ENCODE measurements around the gene DOCK4. TPM values are rescaled to one million over a fixed set of nuclear protein-coding genes. Genes with fewer than 3 reads are reported as not detected.

DOCK4 gene
- polyA plus RNA-seq, 4 donors: 23.9 to 26.1 (median 25.0) TPM

DNA sequence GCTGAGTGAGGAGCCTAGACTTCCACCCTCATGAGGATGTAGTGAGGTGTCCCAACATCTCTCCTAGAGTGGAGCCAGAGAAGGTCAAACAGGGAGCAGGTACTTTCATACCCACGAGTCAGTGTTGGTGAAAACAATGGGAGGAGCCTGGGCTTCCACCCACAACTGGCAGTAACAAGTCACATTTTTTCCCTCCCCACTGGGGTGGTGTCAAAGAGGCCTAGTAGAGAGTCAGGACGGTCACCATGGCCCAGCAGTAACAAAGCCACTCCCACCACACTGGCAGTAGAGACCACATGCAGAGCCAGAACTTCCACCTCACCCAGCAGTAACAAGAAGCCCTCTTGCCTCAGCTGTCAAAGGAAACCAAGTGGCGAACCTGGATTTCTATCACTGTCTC is 363.7 kb downstream of the DOCK4 start:
- DNase-seq (ENCODE audit: low read depth in 4 of 4, low spot score in 3 of 4): no peak

DNA sequence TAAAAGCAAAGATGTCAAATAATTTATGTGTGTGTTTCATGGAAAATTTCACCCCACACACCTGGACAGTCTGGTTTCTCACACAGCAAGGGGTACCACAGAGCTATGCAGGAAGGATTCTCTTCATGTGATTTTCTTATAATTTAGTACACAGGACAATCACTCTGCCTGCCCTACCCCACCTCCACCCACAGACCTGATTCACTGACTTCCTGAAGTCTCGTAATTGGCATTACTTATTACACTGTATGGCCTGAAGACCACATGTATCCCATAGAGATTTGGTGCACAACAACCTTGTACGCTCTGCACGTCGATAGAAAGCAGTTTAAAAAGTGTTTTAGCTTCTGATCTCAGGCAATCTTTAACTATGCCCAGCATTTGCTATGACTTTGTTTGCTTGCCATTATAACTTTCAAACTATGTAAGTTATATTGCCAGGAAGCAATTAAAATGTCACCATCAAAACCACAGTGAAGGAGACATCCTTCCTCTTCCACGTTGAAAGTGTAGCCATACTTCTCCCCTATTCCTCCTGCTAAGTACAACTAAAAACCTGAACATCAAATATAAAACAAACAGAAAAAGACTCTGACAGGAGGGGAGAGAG is 364.5 kb downstream of the DOCK4 start:
- DNase-seq (ENCODE audit: low read depth in 4 of 4, low spot score in 3 of 4): no peak

- no peak for DNase-seq (ENCODE audit: low read depth in 4 of 4, low spot score in 3 of 4)
Measured at GRCh38 chr7:111840528-111840927, 365.7 kb downstream of the DOCK4 start.

DNA sequence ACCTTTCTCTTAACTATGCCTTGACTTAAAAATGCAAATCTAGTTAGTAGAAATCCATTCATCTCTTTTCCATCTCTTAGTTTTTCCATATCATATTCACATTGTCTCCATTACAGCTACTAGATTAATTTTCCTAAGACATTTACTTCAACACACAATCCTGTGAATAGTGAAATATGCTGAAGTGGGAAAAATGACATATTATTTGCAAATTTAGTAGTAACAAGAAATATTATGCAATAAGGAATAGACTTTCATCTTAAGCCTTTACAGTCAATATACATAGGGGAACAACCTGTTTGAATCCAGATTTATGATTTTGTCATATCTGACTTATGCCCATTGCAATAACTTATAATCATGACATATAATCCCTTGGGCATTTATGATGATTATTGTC is 366.9 kb downstream of the DOCK4 start:
- DNase-seq (ENCODE audit: low read depth in 4 of 4, low spot score in 3 of 4): no peak

DNA sequence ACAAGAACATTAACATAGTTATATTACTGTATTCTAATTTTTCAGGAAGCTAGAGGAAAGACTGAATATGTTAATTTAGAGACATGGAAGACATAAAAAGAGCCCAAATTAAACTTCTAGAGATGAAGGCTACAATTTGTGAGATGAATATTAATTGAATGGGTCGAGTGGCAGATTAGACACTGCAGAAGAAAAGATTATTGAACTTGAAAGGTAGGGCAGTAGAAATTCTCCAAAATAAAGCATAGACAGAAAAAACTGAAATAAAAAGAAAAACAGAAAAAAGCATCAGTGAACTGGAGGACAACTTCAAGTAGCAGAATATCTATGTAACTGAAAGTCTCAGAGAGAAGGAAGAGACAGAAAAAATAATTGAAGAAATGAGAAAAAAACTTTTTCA is 369.6 kb downstream of the DOCK4 start:
- DNase-seq (ENCODE audit: low read depth in 4 of 4, low spot score in 3 of 4): no peak

GRCh38 chr7:111835066-111835465 is 371.1 kb downstream of the DOCK4 start:
- no peak for DNase-seq (ENCODE audit: low read depth in 4 of 4, low spot score in 3 of 4)

- no peak for DNase-seq (ENCODE audit: low read depth in 4 of 4, low spot score in 3 of 4)
Measured at GRCh38 chr7:111834367-111834766, 371.8 kb downstream of the DOCK4 start.

DNA sequence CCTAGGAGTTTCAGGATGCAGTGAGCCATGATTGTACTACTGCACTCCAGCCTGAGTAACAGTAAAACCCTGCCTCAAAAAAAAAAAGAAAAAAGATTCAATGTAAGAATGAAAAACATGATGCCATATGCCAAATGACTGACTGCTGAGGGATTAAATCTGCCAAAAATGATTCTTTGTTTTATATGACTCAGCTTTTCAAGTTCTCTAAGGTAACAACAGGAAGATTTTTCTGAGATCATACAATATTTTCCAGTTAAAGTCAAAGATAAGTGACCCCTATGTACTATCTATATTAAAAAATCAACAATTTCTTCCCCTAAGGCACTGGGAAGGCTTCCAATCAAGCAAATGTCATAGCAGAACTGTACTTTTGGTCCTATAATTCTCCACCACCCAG is 372.7 kb downstream of the DOCK4 start:
- DNase-seq (ENCODE audit: low read depth in 4 of 4, low spot score in 3 of 4): no peak

DNA sequence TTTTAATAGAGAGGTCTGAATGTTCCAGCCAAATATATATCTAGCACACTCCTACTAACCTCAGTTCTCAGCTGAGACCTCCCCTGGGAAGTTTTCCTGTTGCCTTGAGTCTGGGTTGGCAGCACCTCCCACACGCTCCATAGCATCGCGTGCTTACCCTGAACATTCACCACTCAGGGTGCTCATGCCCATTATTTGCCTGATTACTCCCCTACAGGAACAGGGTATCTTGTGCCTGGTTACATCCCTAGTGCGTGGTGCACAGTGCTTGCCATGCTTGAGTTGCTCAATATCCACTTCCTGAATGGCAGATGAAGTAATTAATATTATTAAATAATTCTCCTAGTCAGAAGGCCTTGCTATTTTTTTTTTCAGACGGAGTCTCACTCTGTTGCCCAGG is 374.0 kb downstream of the DOCK4 start:
- DNase-seq (ENCODE audit: low read depth in 4 of 4, low spot score in 3 of 4): no peak

GRCh38 chr7:111829221-111829620 is 377.0 kb downstream of the DOCK4 start:
- DNase-seq (ENCODE audit: low read depth in 4 of 4, low spot score in 3 of 4): no peak

DNA sequence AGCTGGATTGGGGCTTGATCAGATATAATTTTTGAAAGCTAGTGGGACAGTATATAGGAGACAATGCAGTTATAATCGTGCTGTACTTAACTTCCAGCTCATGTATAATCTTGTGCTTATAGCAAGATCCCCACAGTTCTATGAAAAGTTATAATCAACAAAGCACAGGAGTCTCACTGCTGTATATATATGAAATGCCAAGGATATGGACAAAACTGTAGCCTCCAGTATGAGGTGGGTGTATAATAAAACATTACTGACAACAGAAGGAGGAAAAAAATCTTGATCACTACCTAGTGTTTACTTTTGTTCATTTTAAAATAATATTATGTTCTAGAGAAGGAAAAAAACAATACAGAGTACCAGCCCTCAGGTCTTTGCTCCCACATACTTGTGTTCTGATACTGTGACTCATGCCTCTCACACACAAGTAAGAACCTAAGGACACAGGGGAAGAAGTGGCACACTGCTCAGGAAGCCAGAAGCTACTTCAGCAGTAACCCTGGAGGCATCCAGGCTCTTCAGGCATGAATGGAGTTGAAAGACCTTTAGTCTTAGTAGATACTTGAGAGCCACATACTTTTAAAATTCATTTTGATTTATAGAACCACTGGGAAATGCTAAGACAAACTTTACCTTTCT is 378.2 kb downstream of the DOCK4 start:
- DNase-seq (ENCODE audit: low read depth in 4 of 4, low spot score in 3 of 4): no peak

DNA sequence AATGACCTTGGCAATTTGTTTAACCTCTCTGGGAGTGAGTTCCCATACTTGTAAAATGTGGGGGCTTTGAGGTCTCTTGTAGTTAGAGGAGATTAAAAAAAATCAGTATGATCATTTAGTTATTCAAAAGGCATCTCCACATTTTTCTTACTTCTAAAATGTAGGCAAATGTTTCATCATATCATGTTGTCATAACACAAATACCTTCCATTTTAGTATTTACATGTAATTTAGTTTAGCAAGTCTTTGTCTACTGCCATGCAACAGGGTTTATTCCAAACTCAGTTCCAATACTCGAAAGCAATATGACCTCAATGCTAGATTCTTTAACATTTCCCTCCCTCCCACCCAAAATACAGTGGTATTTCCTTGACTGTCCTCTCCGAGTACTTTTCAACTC is 381.2 kb downstream of the DOCK4 start:
- DNase-seq (ENCODE audit: low read depth in 4 of 4, low spot score in 3 of 4): no peak

DNA sequence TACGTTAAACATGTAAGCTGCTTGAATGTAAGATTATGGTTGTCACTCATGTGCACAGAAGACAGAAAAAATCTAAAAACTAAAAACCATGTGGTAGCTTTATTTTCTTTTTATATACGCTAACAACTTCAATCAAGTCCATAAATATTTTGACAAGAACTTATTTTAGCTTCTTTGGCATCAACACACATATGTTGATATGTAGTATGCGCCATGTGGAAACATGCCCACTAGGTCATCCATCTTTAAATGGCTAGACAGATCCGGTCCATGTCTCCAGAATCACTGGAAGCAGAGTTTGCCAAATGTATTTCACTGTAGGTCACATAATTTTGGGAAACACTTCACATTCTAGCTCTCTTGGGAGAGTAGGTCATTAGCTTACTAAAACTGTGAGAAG is 382.4 kb downstream of the DOCK4 start:
- no peak for DNase-seq (ENCODE audit: low read depth in 4 of 4, low spot score in 3 of 4)

GRCh38 chr7:111821046-111821445 is 385.2 kb downstream of the DOCK4 start:
- no peak for DNase-seq (ENCODE audit: low read depth in 4 of 4, low spot score in 3 of 4)

DNA sequence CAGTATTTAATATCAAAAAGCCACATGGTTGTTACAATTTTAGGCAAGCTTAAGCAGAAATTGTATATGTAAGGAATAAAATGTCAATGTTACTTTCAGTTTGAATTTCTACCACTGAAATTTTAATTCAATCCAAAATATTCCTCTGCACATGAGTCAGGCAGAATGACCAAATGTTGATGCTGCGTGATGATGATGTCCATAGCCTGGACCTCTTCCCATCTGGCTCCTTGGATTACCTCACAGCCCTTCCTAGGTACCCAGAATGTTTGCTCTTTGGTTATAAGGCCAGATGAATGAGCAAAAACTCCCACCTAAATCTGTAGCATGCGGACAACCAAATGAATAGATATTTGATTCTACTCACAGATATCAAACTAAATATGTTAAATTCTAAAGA is 385.6 kb downstream of the DOCK4 start:
- DNase-seq (ENCODE audit: low read depth in 4 of 4, low spot score in 3 of 4): no peak

- DNase-seq (ENCODE audit: low read depth in 4 of 4, low spot score in 3 of 4): no peak
Measured at GRCh38 chr7:111820121-111820520, 386.1 kb downstream of the DOCK4 start.

DNA sequence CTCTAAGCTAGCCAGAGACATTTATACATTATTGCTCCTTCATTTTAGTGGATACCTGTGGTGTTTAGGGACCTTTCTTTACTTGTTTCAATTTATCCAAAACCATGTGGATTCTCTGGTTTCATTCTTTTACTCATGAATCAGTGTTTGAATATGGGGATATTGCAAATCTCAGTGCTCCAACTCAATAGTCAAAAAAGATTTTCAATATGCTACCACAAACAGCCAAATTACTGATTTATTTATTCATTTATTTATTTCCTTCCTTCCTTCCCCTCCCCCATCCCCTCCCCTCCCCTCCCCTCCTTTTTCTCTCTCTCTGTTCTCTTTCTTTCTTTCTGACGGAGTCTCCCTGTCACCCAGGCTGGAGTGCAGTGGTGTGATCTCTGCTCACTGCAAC is 390.8 kb downstream of the DOCK4 start:
- no peak for DNase-seq (ENCODE audit: low read depth in 4 of 4, low spot score in 3 of 4)

DNA sequence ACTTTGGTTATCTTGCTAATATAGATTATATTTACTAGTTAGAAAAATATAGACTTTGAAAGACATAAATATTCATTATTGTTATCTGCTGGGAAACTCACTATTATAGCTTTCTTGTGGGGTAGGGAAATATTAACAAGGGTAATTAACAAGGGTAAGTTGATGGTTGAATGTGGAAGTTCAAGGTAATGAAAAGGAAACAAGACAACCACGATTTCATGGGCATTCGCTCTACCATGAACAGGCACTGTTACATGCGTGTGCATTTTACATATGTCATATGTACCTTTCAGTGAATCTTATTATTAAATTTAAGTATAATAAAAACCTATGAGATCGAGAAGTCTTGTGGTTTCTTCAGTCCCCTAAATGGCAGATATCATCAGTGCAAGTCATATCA is 392.9 kb downstream of the DOCK4 start:
- no peak for DNase-seq (ENCODE audit: low read depth in 4 of 4, low spot score in 3 of 4)

- DNase-seq (ENCODE audit: low read depth in 4 of 4, low spot score in 3 of 4): no peak
Measured at GRCh38 chr7:111806232-111806631, 400.0 kb downstream of the DOCK4 start.

- DNase-seq (ENCODE audit: low read depth in 4 of 4, low spot score in 3 of 4): no peak
Measured at GRCh38 chr7:111803015-111803758, 403.0 kb downstream of the DOCK4 start.

GRCh38 chr7:111802194-111802772 is 403.9 kb downstream of the DOCK4 start:
- DNase-seq (ENCODE audit: low read depth in 4 of 4, low spot score in 3 of 4): no peak

- no peak for DNase-seq (ENCODE audit: low read depth in 4 of 4, low spot score in 3 of 4)
Measured at GRCh38 chr7:111801277-111801676, 404.9 kb downstream of the DOCK4 start.
